Left renal pelvis (tissue), 4 donors: ENCODE data around the gene TMEM114. TPM values are rescaled to one million over a fixed set of nuclear protein-coding genes. Genes with fewer than 3 reads are reported as not detected.
A peak's percentile ranks its signal among the peaks of the same experiment; 100 is the strongest.
"Not testable (repeated sequence)": the region's sequence is repeated elsewhere in the genome, so short reads cannot be mapped to it uniquely, and the experiment has no call there.

ENCODE experiments used
- DNase-seq, 4 donors: peaks; one replicate each; pipeline ENCODE4 v3.0.0-alpha.2; 2013; ENCODE audit warnings: low read depth in 4 of 4, low spot score in 3 of 4
- polyA plus RNA-seq, 4 donors: library from polyadenylated mRNA; unstranded; fragments of 120-200 nt; gene quantifications; one replicate each; pipeline ENCODE4 v1.2.1, GENCODE V29; 2013; ENCODE audit not compliant: insufficient read length in 4 of 4

The TMEM114 gene
- polyA plus RNA-seq, 4 donors, result 0.29 TPM; not detected in 3

DNA sequence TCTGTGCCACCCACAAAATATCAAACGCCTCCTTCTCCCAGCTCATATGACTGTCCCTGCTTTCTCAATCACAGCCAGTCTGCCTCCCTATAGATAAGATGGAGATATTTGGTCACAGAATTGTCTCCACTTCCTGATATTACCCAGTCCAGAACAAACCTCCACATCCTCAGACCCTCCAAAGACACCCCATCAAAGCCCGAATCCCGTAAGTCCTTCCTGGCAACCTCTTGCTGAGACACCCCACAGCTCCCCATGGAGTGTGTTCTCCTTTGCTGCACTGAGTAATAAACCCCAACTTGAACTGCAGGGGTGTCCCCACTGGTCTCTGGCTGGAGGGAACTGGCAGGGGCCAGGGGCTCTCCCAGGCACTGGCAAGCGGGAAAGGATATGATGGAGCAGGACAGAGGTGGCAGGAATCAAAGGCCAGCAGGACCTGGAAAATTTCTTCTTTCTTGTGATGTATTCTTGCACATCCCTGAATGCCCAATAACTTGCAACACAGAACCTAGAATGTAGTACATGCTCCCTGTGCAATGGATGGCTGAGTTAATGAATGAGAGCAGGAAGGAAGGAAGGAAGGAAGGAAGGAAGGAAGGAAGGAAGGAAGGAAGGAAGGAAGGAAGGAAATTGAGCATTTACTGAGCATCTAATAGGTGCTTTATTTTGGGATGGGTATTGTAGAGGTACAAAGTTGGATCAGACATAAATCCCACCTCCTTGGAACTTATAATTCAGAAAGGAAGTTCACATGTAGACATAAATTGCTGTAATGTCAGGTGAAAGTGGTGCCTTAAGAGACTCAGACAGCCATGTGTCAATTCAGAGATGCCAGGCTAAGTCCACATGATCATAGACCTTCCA lies 13.9 kb downstream of the TMEM114 start:
- DNase-seq, result no peak

DNA sequence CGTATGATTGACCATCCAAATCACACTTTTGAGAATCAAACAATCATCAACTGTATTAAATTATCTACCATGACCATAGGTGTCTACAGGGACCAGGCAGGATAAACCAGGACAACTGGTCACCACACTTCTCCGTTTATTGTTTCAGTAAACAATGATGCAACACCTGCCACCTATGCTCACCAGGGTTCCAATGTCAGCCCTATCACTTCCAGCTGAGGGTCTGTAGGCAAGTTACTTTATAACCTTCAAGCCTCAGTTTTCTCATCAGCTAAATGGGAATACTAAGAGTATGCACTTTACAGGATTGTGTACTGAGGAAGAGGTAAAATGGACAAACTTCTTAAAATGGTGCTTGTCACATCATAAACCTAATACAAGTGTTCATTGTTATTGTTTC lies 14.9 kb downstream of the TMEM114 start:
- DNase-seq, result no peak

DNA sequence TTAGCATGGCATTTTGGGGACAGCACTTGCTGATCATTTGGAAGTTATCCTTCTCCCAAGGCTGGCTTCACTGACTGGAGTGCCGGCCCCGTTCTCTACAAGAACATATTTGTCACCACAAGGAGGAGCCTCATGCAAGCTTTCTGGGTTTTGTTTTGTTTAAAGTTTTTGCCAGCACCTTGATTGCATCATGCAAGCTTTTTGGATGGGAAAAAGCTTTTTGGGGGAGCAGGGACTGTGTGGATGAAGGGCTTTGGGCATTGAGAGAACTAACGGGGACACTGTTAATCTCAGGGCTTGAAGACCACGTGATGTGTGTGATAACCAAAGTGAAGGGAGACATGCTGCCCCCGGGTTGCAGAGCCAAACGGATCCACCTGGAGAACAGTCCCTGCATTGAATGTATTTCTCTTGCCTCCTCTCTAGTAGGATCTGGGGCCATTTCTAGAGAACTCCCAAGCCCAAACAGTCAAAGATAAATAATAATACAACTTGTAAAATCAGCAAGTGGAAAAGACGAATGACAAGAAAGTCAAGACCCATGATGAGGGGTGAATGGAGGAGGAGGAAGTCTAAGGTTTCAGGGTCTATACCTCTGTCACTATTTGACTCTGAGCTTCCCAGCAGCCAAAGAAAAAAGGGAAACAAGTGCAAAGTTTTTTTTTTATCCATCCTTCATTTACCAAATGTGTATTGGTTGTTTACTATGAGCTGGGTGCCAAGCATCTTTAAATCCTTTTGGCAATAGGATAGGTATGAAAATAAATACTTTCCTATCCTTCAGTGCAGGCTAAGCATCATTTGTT lies 17.2 kb downstream of the TMEM114 start:
- DNase-seq, result no peak

DNA sequence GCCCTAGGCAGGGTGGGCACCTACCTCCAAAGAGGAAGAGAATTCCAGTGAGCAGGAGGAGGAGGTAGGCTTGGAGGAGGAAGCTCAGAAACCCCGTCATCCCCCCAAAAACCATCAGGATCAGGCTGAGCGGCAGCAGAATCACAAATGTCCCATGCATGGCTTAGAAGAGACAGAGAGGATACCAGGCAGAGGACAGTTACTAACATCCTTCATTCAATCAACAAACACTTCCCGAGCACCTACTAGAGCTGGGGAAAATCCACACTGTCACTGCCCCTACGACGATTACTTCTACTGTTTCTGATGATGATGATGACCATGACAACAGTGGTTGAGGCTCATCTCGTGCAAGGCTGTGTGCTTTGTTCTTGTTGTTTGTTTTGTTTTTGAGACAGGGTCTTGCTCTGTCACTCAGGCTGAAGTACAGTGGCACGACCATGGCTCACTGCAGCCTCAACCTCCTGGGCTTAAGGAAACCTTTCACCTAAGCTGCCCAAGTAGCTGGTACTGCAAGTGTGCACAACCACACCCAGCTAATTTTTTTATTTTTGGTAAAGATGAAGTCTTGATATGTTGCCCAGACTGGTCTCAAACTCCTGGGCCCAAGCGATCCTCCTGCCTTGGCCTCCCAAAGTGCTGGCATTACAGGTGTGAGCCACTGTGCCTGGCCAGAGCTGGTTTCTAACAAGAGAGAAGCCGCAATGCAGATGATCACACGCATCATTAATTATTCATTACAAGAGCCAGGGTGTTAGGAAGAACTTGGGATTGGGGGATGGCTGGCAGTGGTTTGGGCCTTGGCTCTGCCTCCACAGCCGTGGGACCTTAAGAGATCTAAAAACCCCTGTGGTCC lies 18.0 kb downstream of the TMEM114 start:
- DNase-seq, result no peak

DNA sequence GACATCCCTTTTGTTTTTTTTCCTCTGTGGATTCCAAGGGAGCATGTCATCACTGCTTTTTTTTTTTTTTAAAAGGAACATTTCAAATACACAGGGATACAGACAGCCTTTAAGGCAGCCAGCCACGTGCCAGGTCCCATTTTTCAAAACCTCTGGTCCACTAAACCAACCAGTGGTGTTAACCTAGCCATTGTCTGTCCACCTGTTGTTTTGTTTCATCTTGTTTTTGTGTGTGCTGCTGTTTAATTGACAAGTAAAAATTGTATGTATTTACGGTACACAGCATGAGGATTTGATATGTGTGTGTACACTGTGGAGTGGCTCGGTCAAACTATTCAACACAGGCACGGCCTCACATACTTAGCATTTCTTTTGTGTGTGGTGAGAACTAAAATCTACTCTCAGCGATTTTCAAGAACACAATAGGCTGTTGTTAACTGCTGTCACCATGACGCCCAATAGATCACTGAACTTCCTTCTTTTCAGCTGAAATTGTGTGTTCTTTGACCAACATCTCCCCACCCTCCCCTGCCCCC lies 19.2 kb downstream of the TMEM114 start:
- no peak for DNase-seq

DNA sequence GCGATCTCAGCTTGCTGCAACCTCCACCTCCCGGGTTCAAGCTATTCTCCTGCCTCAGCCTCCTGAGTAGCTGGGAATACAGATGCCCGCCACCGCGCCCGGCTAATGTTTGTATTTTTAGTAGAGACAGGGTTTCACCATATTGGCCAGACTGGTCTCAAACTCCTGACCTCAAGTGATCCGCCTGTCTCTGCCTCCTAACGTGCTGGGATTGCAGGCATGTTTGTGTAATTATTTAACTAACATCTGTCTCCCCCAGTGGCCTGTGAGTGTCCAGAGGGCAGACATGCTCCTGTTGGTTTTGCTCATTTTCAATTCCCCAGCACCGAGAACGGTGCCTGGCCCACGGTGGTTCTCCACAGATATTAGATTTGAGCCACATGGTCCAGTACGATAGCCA lies 19.9 kb downstream of the TMEM114 start:
- DNase-seq, result not testable (repeated sequence)

DNA sequence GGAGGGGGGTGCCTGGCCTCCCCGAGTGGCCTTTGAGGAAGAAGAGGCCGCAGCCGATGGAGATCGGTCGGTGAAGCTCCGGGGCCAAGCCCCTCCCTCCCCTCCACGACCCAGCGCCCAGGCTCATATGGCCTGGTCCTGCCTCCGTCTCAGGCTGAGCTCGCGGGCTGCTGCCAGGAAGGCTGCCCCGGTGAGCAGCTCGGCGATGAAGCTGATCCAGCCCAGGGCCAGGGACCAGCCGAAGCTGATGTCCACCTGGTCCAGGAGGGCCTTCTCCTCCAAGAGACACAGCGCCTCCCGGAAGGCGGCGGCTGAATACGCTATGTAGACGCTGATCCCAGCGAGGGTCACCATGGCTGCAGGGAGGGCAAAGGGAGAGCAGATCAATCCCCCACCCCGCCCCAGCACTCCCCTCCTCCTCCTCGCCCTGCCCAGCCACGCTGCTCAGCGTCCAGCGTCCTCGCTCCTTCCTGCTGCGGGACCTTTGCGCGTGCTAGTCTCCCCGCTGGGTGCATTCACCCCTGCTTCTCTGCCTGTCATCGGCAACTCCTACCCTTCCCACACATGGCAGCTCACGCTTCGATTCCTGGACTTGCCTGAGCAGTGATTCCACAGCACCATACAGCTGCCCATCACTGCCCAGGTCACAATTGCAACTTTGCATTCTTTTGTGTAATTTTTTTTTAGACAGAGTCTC lies 20.5 kb downstream of the TMEM114 start:
- no peak for DNase-seq

DNA sequence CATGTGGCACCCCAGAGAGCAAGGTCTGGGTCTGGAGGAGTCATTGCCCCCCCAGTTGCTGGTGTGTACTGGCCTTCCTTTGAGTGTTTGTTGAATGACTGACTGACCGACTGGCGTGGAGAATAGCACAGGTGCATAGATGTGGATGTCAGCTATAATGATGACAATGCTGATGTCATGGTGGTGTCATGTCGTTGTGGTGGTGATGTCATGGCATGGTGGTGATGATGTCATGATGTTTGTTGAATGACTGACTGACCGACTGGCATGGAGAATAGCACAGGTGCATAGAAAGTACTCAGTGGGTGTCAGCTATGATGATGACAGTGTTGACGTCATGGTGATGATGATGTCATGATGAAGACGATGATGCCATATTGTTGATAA lies 22.1 kb downstream of the TMEM114 start:
- no peak for DNase-seq

DNA sequence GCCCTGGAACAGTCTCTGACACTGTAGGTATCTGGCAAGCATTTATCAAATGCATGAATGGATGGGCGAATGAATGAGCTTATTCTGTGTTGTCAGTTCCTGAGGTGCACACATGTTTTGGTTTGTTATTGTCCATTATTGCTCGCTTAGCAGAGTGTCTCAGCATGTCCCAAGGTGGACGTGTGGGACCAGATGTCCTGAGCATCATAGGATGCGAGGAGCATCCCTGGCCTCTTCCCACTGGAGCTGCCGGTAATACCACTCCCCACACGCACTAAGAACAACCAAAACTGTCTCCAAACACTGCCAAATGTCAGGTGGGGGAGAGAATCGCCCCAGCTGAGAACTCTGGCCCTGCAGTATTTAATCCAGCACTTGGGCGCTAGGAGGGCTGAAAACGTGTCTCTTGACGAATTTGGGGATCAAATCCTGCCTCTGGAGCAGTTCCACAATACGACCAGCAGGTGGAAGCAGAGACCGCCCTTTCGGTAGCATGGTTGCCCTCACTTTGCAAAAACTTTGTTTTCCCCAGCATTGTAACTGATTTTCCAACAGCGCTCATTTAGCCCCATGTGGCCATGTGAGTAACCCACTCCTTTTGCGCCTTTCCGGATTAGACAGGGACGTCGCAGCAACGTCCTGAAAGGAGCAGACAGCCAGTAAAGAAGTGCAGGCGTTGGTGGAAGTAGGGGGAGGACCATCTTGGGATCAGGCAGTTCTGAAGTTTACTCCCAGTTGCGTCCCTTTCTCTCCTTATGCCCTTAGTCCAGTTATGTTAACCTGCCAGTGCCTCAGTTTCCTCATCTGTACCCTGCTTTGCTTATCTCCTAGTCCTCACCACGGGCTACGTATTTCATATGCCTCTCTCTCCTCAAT lies 22.7 kb downstream of the TMEM114 start:
- DNase-seq, result peak; percentile 56 to 73 (median 65)

DNA sequence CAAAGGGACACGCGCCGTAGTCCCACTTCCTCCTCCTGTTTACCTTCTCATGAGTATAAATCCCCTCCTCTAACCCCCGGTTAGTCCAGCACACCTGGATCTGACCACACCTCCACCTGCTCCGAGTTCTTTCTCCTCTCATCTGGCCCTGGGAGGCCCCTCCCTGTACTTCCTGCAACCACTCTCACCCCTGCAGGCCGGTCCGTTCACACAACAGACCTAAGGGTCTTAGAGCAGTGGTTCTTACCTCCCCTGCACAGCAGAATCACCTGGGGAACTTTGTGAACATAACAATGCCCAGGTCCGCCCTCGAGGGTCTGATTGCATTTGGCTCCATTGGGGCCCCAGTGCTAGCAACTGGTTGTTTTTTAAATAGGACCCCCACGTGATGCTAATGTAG lies 24.8 kb downstream of the TMEM114 start:
- no peak for DNase-seq

DNA sequence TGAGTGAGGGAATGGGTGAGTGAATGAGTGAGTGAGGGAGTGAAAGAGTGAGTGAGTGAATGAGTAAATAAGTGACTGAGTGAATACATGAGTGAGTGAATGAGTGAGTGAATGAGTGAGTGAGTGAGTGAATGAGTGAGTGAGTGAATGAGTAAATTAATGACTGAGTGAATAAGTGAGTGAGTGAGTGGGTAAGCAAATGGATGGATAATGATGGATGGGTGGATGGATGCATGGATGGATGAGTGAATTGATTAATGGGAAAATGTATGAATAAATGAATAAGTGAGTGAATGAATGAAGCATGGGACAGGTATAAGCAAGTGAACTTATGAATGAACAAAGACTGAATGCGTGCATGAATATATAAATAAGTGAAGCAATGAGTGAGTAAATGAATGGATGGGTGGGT lies 25.4 kb downstream of the TMEM114 start:
- no peak for DNase-seq

DNA sequence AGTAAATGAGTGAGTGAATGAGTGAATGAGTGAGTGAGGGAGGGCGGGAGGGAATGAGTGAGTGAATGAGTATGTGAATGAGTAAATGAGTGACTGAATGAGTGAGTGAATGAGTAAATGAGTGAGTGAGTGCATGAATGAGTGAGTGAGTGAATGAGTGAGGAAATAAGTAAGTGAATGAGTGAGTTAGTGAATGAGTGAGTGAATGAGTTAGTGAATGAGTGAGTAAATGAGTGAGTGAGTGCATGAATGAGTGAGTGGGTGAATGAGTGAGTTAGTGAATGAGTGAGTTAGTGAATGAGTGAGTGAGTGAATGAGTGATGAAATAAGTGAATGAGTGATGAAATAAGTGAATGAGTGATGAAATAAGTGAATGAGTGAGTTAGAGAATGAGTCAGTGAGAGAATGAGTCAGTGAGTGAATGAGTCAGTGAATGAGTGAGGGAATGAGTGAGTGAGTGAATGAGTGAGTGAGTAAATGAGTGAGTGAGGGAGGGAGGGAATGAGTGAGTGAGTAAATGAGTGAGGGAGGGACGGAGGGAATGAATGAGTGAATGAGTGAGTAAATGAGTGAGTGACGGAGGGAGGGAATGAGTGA lies 26.3 kb downstream of the TMEM114 start:
- not testable (repeated sequence) for DNase-seq

DNA sequence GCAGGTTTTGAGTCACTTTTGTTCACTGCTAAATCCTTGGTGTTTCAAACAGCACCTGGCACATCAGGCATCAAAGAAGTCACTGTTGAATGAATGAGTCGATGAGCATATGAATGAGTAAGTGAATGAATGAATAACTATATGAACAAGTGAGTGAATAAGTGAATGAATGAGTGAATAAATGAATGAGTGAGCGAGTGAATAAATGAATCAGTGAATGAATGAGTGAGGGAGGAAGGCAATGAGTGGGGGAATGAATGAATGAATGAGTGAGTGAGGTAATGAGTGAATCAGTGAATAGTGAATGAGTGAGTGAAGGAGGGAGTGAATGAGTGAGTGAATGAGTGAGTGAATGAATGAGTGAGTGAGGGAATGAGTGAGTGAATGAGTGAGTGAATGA lies 28.8 kb downstream of the TMEM114 start:
- DNase-seq, result no peak

DNA sequence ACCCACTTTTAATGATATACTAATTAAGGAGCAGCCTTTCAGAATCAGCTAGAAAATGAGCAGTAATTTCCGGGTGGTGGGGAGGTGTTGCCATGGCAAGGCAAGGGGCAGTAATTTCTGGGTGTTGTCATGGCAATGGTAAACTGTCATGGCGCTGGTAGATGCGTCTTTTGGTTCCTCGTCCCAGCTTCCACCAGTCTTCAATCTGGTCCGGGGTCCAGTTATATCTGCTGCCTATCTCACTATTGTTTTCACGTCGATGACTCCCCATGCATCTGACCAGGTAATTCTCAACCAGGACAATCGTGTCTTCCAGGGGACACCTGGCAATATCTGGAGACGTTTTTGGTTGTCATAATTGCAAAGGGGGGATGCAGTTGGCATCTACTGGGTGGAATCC lies 34.9 kb downstream of the TMEM114 start:
- DNase-seq, result no peak

DNA sequence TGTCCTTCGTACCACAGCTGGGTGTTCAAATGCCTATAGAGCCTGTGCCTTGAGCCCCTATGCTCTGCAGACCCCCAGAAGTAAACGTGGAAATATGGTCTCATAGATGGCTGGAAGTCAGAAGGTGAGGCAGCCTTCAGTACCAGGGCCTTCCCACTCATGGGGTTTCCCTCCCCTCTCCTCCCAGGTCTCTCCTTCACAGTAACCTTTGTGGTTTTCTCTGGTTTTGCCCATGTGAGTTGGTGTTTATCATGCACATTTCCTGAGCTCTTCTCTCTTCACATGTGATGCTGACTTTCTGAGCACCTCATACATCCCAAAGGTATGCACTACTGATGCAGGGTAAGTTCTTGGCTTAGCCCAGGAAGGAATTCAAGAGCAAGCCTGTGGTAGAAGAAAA lies 35.4 kb downstream of the TMEM114 start:
- no peak for DNase-seq

DNA sequence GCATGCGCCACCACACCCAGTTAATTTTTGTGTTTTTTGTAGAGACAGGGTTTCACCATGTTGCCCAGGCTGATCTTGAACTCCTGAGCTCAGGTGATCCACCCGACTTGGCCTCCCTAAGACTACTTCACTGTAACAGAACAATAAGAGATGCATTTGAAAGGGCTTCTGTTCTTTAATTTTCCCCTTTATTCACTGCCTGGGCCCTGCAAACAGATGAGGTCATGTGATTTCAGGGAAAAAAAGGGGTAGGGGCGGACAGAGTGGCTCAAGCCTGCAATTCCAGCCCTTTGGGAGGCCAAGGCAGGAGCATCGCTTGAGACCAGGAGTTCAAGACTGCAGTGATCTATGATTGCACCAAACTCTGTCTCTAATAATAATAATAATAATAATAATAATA lies 36.3 kb downstream of the TMEM114 start:
- no peak for DNase-seq

DNA sequence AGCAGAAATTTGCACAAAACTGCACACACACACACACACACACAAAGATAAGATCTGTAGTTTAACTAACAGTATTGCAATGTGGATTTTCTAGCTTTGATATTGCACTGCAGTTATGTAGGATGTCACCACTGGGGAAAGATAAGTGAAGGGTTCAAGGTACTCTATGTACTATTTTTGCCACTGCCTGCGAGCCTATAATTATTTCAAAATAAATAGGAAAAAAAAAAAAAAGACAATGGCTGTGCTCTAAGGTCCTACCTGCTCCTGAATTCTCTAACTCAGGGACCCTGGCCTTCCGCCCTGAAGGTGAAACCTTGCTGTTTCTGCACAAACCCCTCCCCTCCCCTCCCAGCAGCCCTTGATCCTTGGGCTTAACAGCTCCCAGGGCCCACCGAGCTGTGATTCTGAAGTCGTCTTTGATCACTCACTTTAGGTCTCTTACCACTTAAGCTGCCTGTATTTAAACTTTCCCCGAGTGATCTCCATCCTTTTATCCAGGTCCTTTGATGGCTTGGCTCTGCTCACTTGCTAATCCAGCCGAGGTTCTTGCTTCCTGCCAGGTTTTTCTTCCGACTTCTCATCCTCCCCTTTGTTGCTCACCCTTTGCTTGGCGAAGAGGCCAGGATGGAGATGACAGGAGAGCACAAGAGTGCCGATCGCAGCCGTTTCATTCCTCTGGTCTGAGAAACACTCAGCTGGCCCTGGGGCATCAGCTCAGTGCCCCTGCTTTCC lies 37.7 kb downstream of the TMEM114 start:
- DNase-seq, result no peak
